Liver (tissue), 9 donors: ENCODE measurements around the gene TAF6. TPM values are rescaled to one million over a fixed set of nuclear protein-coding genes. Genes with fewer than 3 reads are reported as not detected.

Experiments
- DNase-seq: peaks from one replicate; pipeline ENCODE4 v3.0.0-alpha.2; 2017; ENCODE audit warnings: low spot score
- H3K27ac ChIP-seq, 2 donors: one replicate each; pipeline ENCODE4 v1.7.0; 2013; ENCODE audit warnings: inconsistent platforms in 2 of 2, low read length in 2 of 2, control low read depth in 1 of 2, low read depth in 1 of 2, mild to moderate bottlenecking in 1 of 2
- H3K27me3 ChIP-seq, 4 donors: one replicate each; pipeline versions ENCODE4 v1.6.1 to v1.7.0; 2013; ENCODE audit warnings: low read length in 3 of 4, inconsistent platforms in 1 of 4, mild to moderate bottlenecking in 1 of 4, moderate library complexity in 1 of 4; ENCODE audit not compliant: control insufficient read depth in 4 of 4, insufficient read depth in 4 of 4
- H3K36me3 ChIP-seq, 4 donors: one replicate each; pipeline versions ENCODE4 v1.6.1 to v1.7.0; 2013; ENCODE audit warnings: low read length in 3 of 4, mild to moderate bottlenecking in 3 of 4, low read depth in 1 of 4, moderate library complexity in 1 of 4; ENCODE audit not compliant: control insufficient read depth in 4 of 4, insufficient read depth in 3 of 4
- H3K4me1 ChIP-seq, 4 donors: one replicate each; pipeline versions ENCODE4 v1.6.1 to v1.7.0; 2013; ENCODE audit warnings: low read length in 3 of 4, mild to moderate bottlenecking in 3 of 4, moderate library complexity in 1 of 4; ENCODE audit not compliant: control insufficient read depth in 4 of 4, insufficient read depth in 4 of 4
- H3K4me3 ChIP-seq, 3 donors: one replicate each; pipeline versions ENCODE4 v1.6.1 to v1.7.0; 2013; ENCODE audit warnings: low read length in 3 of 3, control low read depth in 1 of 3, low read depth in 1 of 3, mild to moderate bottlenecking in 1 of 3
- H3K9ac ChIP-seq, 2 donors: one replicate each; pipeline ENCODE4 v1.7.0; 2013; ENCODE audit warnings: low read length in 2 of 2, mild to moderate bottlenecking in 2 of 2, moderate library complexity in 2 of 2, control low read depth in 1 of 2, low read depth in 1 of 2
- H3K9me3 ChIP-seq, 4 donors: one replicate each; pipeline versions ENCODE4 v1.6.1 to v1.7.0; 2013; ENCODE audit warnings: low read length in 3 of 4; ENCODE audit not compliant: control insufficient read depth in 4 of 4
- ATF3 ChIP-seq: IDR thresholded peaks from 2 replicates; pipeline ENCODE4 v1.6.1; 2016; ENCODE audit warnings: antibody characterized with exemption
- EGR1 ChIP-seq, 2 donors: IDR thresholded peaks; 2 replicates each; pipeline ENCODE4 v1.6.1; 2016 to 2018; ENCODE audit warnings: antibody characterized with exemption in 2 of 2, low read depth in 2 of 2
- FOXA1 ChIP-seq: IDR thresholded peaks from 2 replicates; pipeline ENCODE4 v1.6.1; 2016; ENCODE audit warnings: antibody characterized with exemption
- FOXA2 ChIP-seq: IDR thresholded peaks from 2 replicates; pipeline ENCODE4 v1.6.1; 2016; ENCODE audit warnings: antibody characterized with exemption
- GABPA ChIP-seq, 2 donors: IDR thresholded peaks in 1 of 2; conservative IDR thresholded peaks in 1 of 2; 2 replicates each; pipeline ENCODE4 v1.6.1; 2016; ENCODE audit warnings: antibody characterized with exemption in 2 of 2, mild to moderate bottlenecking in 1 of 2, moderate library complexity in 1 of 2
- HNF4A ChIP-seq, 2 donors: conservative IDR thresholded peaks; 2 replicates each; pipeline ENCODE4 v1.6.1; 2016; ENCODE audit warnings: antibody characterized with exemption in 2 of 2, mild to moderate bottlenecking in 2 of 2
- HNF4G ChIP-seq: IDR thresholded peaks from 2 replicates; pipeline ENCODE4 v1.6.1; 2016; ENCODE audit warnings: antibody characterized with exemption
- JUND ChIP-seq, 2 donors: IDR thresholded peaks; 2 replicates each; pipeline ENCODE4 v1.6.1; 2016; ENCODE audit warnings: antibody characterized with exemption in 2 of 2
- MAX ChIP-seq: IDR thresholded peaks from 2 replicates; pipeline ENCODE4 v1.6.1; 2016; ENCODE audit warnings: antibody characterized with exemption
- RAD21 ChIP-seq, 2 donors: IDR thresholded peaks; 2 replicates each; pipeline ENCODE4 v1.6.1; 2016; ENCODE audit warnings: antibody characterized with exemption in 2 of 2, mild to moderate bottlenecking in 2 of 2
- REST ChIP-seq: IDR thresholded peaks from 2 replicates; pipeline ENCODE4 v1.6.1; 2016; ENCODE audit warnings: antibody characterized with exemption, mild to moderate bottlenecking
- RXRA ChIP-seq, 2 donors: IDR thresholded peaks; 2 replicates each; pipeline ENCODE4 v1.6.1; 2017 to 2018; ENCODE audit warnings: antibody characterized with exemption in 2 of 2, mild to moderate bottlenecking in 1 of 2
- SP1 ChIP-seq: IDR thresholded peaks from 2 replicates; pipeline ENCODE4 v1.6.1; 2018; ENCODE audit warnings: antibody characterized with exemption, mild to moderate bottlenecking
- TAF1 ChIP-seq: conservative IDR thresholded peaks from 2 replicates; pipeline ENCODE4 v1.6.1; 2016; ENCODE audit warnings: antibody characterized with exemption, mild to moderate bottlenecking
- YY1 ChIP-seq: IDR thresholded peaks from 2 replicates; pipeline ENCODE4 v1.6.1; 2016; ENCODE audit warnings: antibody characterized with exemption, mild to moderate bottlenecking
- ZBTB33 ChIP-seq: IDR thresholded peaks from 2 replicates; pipeline ENCODE4 v1.6.1; 2016; ENCODE audit warnings: antibody characterized with exemption
- WGBS: extraction: QIAGEN DNeasy Blood & Tissue Kit; methylation state at CpG from one replicate; pipeline ENCODE4 v1.1.7; 2013; 5-methylcytosine and 5-hydroxymethylcytosine counted together
- polyA plus RNA-seq, 2 donors: library from polyadenylated mRNA; stranded (reverse) in 1 of 2; unstranded in 1 of 2; fragments of 200-250 nt in 1 of 2; fragments of >200 nt in 1 of 2; fragmentation: Nextera tagmentation in 1 of 2; extraction: Ambion mirVana in 1 of 2; gene quantifications; one replicate each; pipeline versions ENCODE4 v1.2.1 to v1.2.3, GENCODE V29; 2013 to 2015
- total RNA-seq, 2 donors: library from RNA; depleted of rRNA; stranded (reverse); fragments of >200 nt; gene quantifications; one replicate each; pipeline ENCODE4 v1.2.3, GENCODE V29; 2014
- TF ChIP-seq, protein P1 (sequence below): fragments of 150-350 bp; IDR thresholded peaks from 2 replicates; pipeline ENCODE4 v1.5.1; 2017; ENCODE audit warnings: improper control_type of control experiment, low read depth, low read length; ENCODE audit not compliant: missing input control
- donor health status: healthy.
- donor health status: healthy.
- donor health status: healthy.
- donor health status: healthy.
- donor health status: healthy.

Gene TAF6
- total and polyA plus RNA-seq, 4 donors, result 8.9 to 17.9 (median 16.2) TPM

DNA sequence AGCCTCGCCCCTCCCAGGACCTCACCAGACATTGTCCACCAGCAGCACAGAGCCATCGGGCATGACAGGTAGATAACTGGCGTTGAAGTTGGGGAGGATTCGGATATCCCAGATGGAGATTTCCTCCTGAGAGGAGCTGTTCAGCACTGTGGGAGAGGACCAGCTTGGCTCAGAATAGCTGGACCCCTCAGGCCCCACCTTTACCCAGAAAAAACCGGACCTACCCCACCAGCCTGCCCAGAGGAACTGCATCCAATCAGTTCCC is 37.8 kb upstream of the TAF6 start:
- peak overlapping the region in 1 of 2 donors; percentile 35 for H3K9ac ChIP-seq

More for the DNA sequence above, 37.8 kb upstream of the TAF6 start:
- Histone ChIP-seq H3K9me3 (no peaks in the 10 kb centered on the region), H3K4me1 (peaks cover 3 to 17% (median 10%) of the 10 kb centered on the region in 4 donors), H3K4me3 (no peak overlapping the region), H3K27ac (peak overlapping the region; percentile 79 to 92), H3K36me3 (peaks cover 2 to 30% (median 11%) of the 10 kb centered on the region in 4 donors), H3K27me3 (no peaks in the 10 kb centered on the region)
- DNase-seq, result no peak
- 82% methylated on average over 5 of the region's 5 CpGs for WGBS
- no peak for TF ChIP-seq FOXA1
- TF ChIP-seq SP1, result no peak
- no peak for TF ChIP-seq FOXA2
- TF ChIP-seq, protein P1, sequence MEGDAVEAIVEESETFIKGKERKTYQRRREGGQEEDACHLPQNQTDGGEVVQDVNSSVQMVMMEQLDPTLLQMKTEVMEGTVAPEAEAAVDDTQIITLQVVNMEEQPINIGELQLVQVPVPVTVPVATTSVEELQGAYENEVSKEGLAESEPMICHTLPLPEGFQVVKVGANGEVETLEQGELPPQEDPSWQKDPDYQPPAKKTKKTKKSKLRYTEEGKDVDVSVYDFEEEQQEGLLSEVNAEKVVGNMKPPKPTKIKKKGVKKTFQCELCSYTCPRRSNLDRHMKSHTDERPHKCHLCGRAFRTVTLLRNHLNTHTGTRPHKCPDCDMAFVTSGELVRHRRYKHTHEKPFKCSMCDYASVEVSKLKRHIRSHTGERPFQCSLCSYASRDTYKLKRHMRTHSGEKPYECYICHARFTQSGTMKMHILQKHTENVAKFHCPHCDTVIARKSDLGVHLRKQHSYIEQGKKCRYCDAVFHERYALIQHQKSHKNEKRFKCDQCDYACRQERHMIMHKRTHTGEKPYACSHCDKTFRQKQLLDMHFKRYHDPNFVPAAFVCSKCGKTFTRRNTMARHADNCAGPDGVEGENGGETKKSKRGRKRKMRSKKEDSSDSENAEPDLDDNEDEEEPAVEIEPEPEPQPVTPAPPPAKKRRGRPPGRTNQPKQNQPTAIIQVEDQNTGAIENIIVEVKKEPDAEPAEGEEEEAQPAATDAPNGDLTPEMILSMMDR, result no peak
- TF ChIP-seq MAX, result no peak
- no peak for TF ChIP-seq TAF1
- no peak for TF ChIP-seq ATF3
- TF ChIP-seq RXRA (IDR thresholded peaks at IDR 0.05), result no peak
- TF ChIP-seq JUND (IDR thresholded peaks at IDR 0.05), result no peak
- TF ChIP-seq REST, result no peak
- TF ChIP-seq HNF4A (conservative IDR thresholded peaks at IDR 0.05), result no peak
- TF ChIP-seq GABPA (IDR thresholded peaks at IDR 0.05 in 1 of 2, conservative IDR thresholded peaks at IDR 0.05 in 1 of 2), result no peak
- TF ChIP-seq HNF4G, result no peak
- no peak for TF ChIP-seq YY1
- TF ChIP-seq EGR1 (IDR thresholded peaks at IDR 0.05; ENCODE audit: low read depth in 2 of 2), result no peak
- TF ChIP-seq RAD21 (IDR thresholded peaks at IDR 0.05), result no peak
- TF ChIP-seq ZBTB33, result no peak
